Liver (tissue), 3 donors: ENCODE measurements around the gene DNMT1.

ENCODE experiments used
- FOXA1 ChIP-seq: IDR thresholded peaks from 2 replicates; pipeline ENCODE4 v1.6.1; 2016; ENCODE audit warnings: antibody characterized with exemption
- GABPA ChIP-seq, 2 donors: IDR thresholded peaks in 1 of 2; conservative IDR thresholded peaks in 1 of 2; 2 replicates each; pipeline ENCODE4 v1.6.1; 2016; ENCODE audit warnings: antibody characterized with exemption in 2 of 2, mild to moderate bottlenecking in 1 of 2, moderate library complexity in 1 of 2
- JUND ChIP-seq, 2 donors: IDR thresholded peaks; 2 replicates each; pipeline ENCODE4 v1.6.1; 2016; ENCODE audit warnings: antibody characterized with exemption in 2 of 2
- RAD21 ChIP-seq, 2 donors: IDR thresholded peaks; 2 replicates each; pipeline ENCODE4 v1.6.1; 2016; ENCODE audit warnings: antibody characterized with exemption in 2 of 2, mild to moderate bottlenecking in 2 of 2
- TF ChIP-seq, protein P1 (sequence below): IDR thresholded peaks from 2 replicates; pipeline ENCODE4 v1.6.1; 2016; ENCODE audit warnings: antibody characterized with exemption, mild to moderate bottlenecking
- TF ChIP-seq, protein P2 (sequence below): IDR thresholded peaks from 2 replicates; pipeline ENCODE4 v1.6.1; 2016; ENCODE audit warnings: antibody characterized with exemption
- TF ChIP-seq, protein P3 (sequence below): fragments of 150-350 bp; IDR thresholded peaks from 2 replicates; pipeline ENCODE4 v1.5.1; 2017; ENCODE audit warnings: improper control_type of control experiment, low read depth, low read length; ENCODE audit not compliant: missing input control
- TF ChIP-seq, protein P4 (sequence below): IDR thresholded peaks from 2 replicates; pipeline ENCODE4 v1.6.1; 2016; ENCODE audit warnings: antibody characterized with exemption
- donor health status: healthy.
- donor health status: healthy.

DNA sequence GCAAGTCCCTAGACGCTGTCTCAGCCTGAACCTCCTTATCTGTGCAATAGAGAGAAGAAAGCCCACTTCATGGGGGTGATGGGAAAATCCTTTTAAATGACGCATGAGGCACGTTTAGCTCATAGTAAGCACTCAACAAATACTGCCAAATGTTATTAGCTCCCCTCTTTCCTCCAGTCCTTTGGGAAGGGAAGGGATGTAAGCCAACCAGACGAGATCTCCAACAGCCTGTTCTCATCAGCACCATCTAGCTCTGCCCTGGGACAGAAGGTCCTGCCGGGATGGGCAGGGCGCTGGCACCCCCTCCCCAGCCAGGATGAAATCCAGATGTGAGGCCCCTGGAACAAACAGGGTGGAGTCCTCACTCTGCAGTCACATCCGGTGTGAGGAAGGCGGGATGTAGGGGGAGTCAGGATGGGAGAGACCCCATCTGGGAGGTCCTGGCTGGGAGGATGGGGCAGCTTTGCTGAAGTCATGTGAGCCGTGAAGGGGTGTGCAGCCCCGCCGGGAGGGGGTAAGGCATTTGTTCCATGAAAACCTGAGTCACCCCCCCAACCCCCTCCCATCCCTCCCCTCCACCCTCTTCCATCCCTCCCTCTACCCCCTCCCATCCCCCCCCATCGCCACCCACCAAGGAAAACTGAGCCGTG, 31.7 kb upstream of the DNMT1 start:
- TF ChIP-seq, protein P1, sequence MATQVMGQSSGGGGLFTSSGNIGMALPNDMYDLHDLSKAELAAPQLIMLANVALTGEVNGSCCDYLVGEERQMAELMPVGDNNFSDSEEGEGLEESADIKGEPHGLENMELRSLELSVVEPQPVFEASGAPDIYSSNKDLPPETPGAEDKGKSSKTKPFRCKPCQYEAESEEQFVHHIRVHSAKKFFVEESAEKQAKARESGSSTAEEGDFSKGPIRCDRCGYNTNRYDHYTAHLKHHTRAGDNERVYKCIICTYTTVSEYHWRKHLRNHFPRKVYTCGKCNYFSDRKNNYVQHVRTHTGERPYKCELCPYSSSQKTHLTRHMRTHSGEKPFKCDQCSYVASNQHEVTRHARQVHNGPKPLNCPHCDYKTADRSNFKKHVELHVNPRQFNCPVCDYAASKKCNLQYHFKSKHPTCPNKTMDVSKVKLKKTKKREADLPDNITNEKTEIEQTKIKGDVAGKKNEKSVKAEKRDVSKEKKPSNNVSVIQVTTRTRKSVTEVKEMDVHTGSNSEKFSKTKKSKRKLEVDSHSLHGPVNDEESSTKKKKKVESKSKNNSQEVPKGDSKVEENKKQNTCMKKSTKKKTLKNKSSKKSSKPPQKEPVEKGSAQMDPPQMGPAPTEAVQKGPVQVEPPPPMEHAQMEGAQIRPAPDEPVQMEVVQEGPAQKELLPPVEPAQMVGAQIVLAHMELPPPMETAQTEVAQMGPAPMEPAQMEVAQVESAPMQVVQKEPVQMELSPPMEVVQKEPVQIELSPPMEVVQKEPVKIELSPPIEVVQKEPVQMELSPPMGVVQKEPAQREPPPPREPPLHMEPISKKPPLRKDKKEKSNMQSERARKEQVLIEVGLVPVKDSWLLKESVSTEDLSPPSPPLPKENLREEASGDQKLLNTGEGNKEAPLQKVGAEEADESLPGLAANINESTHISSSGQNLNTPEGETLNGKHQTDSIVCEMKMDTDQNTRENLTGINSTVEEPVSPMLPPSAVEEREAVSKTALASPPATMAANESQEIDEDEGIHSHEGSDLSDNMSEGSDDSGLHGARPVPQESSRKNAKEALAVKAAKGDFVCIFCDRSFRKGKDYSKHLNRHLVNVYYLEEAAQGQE = no peak
- no peak for TF ChIP-seq JUND (IDR thresholded peaks at IDR 0.05)
- TF ChIP-seq GABPA (IDR thresholded peaks at IDR 0.05 in 1 of 2, conservative IDR thresholded peaks at IDR 0.05 in 1 of 2) = no peak
- TF ChIP-seq FOXA1 = no peak
- TF ChIP-seq, protein P2, sequence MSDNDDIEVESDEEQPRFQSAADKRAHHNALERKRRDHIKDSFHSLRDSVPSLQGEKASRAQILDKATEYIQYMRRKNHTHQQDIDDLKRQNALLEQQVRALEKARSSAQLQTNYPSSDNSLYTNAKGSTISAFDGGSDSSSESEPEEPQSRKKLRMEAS = no peak
- TF ChIP-seq, protein P3, sequence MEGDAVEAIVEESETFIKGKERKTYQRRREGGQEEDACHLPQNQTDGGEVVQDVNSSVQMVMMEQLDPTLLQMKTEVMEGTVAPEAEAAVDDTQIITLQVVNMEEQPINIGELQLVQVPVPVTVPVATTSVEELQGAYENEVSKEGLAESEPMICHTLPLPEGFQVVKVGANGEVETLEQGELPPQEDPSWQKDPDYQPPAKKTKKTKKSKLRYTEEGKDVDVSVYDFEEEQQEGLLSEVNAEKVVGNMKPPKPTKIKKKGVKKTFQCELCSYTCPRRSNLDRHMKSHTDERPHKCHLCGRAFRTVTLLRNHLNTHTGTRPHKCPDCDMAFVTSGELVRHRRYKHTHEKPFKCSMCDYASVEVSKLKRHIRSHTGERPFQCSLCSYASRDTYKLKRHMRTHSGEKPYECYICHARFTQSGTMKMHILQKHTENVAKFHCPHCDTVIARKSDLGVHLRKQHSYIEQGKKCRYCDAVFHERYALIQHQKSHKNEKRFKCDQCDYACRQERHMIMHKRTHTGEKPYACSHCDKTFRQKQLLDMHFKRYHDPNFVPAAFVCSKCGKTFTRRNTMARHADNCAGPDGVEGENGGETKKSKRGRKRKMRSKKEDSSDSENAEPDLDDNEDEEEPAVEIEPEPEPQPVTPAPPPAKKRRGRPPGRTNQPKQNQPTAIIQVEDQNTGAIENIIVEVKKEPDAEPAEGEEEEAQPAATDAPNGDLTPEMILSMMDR = no peak
- TF ChIP-seq RAD21 (IDR thresholded peaks at IDR 0.05) = no peak
- TF ChIP-seq, protein P4, sequence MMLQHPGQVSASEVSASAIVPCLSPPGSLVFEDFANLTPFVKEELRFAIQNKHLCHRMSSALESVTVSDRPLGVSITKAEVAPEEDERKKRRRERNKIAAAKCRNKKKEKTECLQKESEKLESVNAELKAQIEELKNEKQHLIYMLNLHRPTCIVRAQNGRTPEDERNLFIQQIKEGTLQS = no peak
